SK-N-SH treated with all-trans-retinoic acid at 6 μM for 48 hours (cell line): ENCODE measurements around the gene C3.

Experiments
- ATAC-seq: fragments of 200-7000 bp; cut with Tn5 transposase; 3 replicates; pipeline ENCODE4 v1.9.1; 2020; ENCODE audit warnings: mild to moderate bottlenecking, moderate library complexity
- ARNTL ChIP-seq: fragments of 450-650 bp; formaldehyde crosslinking; IDR thresholded peaks from 2 replicates; pipeline ENCODE4 v1.5.0; 2020; ENCODE audit warnings: low read depth, mild to moderate bottlenecking, moderate library complexity, borderline replicate concordance
- BACH2 ChIP-seq: fragments of 250-450 bp; sonication (Bioruptor Pico); IDR thresholded peaks from 2 replicates; pipeline ENCODE4 v1.9.0; 2021; ENCODE audit warnings: mild to moderate bottlenecking, borderline replicate concordance
- CREB5 ChIP-seq: fragments of 250-450 bp; sonication (Bioruptor Pico); IDR thresholded peaks from 2 replicates; pipeline ENCODE4 v1.5.1; 2020; ENCODE audit warnings: low read depth, mild to moderate bottlenecking, moderate library complexity
- ESRRG ChIP-seq: fragments of 250-450 bp; sonication (Bioruptor Pico); IDR thresholded peaks from 2 replicates; pipeline ENCODE4 v1.6.1; 2021; ENCODE audit warnings: mild to moderate bottlenecking
- GLIS3 ChIP-seq: fragments of 250-450 bp; sonication (Bioruptor Pico); IDR thresholded peaks from 2 replicates; pipeline ENCODE4 v1.5.0; 2020; ENCODE audit warnings: mild to moderate bottlenecking, moderate library complexity
- ISL1 ChIP-seq: fragments of 250-450 bp; sonication (Bioruptor Pico); IDR thresholded peaks from 2 replicates; pipeline ENCODE4 v2.1.2; 2022; ENCODE audit warnings: mild to moderate bottlenecking, moderate library complexity
- OSR1 ChIP-seq: fragments of 250-450 bp; sonication (Bioruptor Pico); IDR thresholded peaks from 2 replicates; pipeline ENCODE4 v1.8.0; 2022; ENCODE audit warnings: moderate library complexity, mild to moderate bottlenecking, inconsistent platforms
- PPARA ChIP-seq: fragments of 250-450 bp; sonication (Bioruptor Pico); IDR thresholded peaks from 2 replicates; pipeline ENCODE4 v1.5.0; 2020; ENCODE audit warnings: mild to moderate bottlenecking, borderline replicate concordance
- RARB ChIP-seq: fragments of 250-450 bp; sonication (Bioruptor Pico); IDR thresholded peaks from 2 replicates; pipeline ENCODE4 v1.8.0; 2021; ENCODE audit warnings: mild to moderate bottlenecking, moderate library complexity
- SNAI2 ChIP-seq: fragments of 250-450 bp; sonication (Bioruptor Pico); IDR thresholded peaks from 2 replicates; pipeline ENCODE4 v1.5.0; 2020; ENCODE audit warnings: mild to moderate bottlenecking, moderate library complexity
- TCF4 ChIP-seq: fragments of 250-450 bp; sonication (Bioruptor Pico); IDR thresholded peaks from 2 replicates; pipeline ENCODE4 v1.8.0; 2021; ENCODE audit warnings: mild to moderate bottlenecking, moderate library complexity, borderline replicate concordance
- TOX ChIP-seq: fragments of 250-450 bp; sonication (Bioruptor Pico); IDR thresholded peaks from 2 replicates; pipeline ENCODE4 v1.8.0; 2021; ENCODE audit warnings: mild to moderate bottlenecking, moderate library complexity, borderline replicate concordance
- ZC3H10 ChIP-seq: fragments of 250-450 bp; sonication (Bioruptor Pico); IDR thresholded peaks from 2 replicates; pipeline ENCODE4 v1.5.1; 2021; ENCODE audit warnings: mild to moderate bottlenecking, moderate library complexity
- ZFP3 ChIP-seq: fragments of 250-450 bp; sonication (Bioruptor Pico); IDR thresholded peaks from 2 replicates; pipeline ENCODE4 v1.5.0; 2020; ENCODE audit warnings: mild to moderate bottlenecking, moderate library complexity
- ZFP30 ChIP-seq: fragments of 450-650 bp; formaldehyde crosslinking; IDR thresholded peaks from 2 replicates; pipeline ENCODE4 v1.5.0; 2022; ENCODE audit warnings: mild to moderate bottlenecking, moderate library complexity
- ZNF70 ChIP-seq: fragments of 450-650 bp; formaldehyde crosslinking; IDR thresholded peaks from 2 replicates; pipeline ENCODE4 v1.5.0; 2020; ENCODE audit warnings: mild to moderate bottlenecking, moderate library complexity
- ZNF8 ChIP-seq: fragments of 450-650 bp; formaldehyde crosslinking; IDR thresholded peaks from 2 replicates; pipeline ENCODE4 v1.5.0; 2020; ENCODE audit warnings: mild to moderate bottlenecking, moderate library complexity
- TF ChIP-seq, protein P1 (sequence below): fragments of 250-450 bp; sonication (Bioruptor Pico); IDR thresholded peaks from 2 replicates; pipeline ENCODE4 v1.5.0; 2020; ENCODE audit warnings: mild to moderate bottlenecking, moderate library complexity
- TF ChIP-seq, protein P2 (sequence below): fragments of 250-450 bp; sonication (Bioruptor Pico); IDR thresholded peaks from 2 replicates; pipeline ENCODE4 v1.5.1; 2021; ENCODE audit warnings: mild to moderate bottlenecking, moderate library complexity

Gene C3

DNA sequence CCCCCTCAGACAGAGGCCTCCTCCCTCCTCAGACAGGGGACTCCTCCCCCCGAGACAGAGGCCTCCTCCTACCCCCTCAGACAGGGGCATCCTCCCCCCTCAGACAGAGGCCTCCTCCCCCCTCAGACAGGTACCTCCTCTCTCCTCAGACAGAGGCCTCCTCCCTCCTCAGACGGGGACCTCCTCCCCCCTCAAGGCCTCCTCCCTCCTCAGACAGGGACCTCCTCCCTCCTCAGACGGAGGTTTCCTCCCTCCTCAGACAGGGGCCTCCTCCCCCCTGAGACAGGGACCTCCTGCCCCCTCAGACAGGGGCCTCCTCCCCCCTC, 13.9 kb downstream of the C3 start:
- TF ChIP-seq RARB (CRISPR knock-in tag): no peak
- no peak for TF ChIP-seq OSR1 (CRISPR knock-in tag)
- TF ChIP-seq ESRRG (CRISPR knock-in tag): no peak
- TF ChIP-seq SNAI2: no peak

GRCh38 chr19:6705931-6706632, 14.4 kb downstream of the C3 start:
- ATAC-seq: no peak

More for the DNA sequence above, 13.9 kb downstream of the C3 start:
- no peak for ATAC-seq

DNA sequence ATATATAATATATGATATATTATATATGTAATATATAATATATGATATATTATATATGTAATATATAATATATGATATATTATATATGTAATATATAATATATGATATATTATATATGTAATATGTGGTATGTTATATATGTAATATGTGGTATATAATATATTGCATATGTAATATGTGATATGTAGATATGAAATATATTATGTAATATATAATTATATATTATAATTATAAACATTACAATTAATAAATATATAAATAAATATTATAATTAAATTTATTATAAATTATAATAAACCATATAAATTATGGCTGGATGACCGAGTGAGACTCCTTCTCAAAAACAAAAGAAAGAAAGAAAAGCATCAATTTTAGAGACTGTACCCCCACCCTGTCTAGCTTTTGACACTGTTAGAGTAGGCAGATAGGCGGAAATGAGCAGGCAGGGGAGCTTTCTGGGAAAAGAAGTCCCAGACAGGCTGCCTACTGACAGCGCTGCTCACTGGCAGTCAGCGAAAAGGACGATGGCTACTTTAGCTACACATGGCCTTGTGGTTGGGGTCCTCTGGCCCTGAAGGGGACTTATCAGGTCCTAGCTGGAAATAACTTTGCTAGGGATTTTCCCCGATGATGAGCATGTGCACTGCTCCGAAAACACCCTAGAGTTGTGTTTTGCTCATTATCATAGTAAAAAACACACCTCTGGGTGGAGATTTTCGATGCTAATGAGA, 19.7 kb downstream of the C3 start:
- ATAC-seq: no peak
- TF ChIP-seq TCF4 (CRISPR knock-in tag) (no peak), RARB (CRISPR knock-in tag) (no peak), PPARA (CRISPR knock-in tag) (no peak), GLIS3 (CRISPR knock-in tag) (no peak), BACH2 (CRISPR knock-in tag) (no peak), ZNF8 (no peak), ISL1 (no peak), ESRRG (CRISPR knock-in tag) (no peak), ZFP30 (CRISPR knock-in tag) (no peak), CREB5 (CRISPR knock-in tag) (no peak), ZFP3 (CRISPR knock-in tag) (no peak), ZNF70 (CRISPR knock-in tag) (no peak), SNAI2 (no peak), ARNTL (CRISPR knock-in tag) (no peak), ZC3H10 (CRISPR knock-in tag) (no peak)
- TF ChIP-seq, protein P1, sequence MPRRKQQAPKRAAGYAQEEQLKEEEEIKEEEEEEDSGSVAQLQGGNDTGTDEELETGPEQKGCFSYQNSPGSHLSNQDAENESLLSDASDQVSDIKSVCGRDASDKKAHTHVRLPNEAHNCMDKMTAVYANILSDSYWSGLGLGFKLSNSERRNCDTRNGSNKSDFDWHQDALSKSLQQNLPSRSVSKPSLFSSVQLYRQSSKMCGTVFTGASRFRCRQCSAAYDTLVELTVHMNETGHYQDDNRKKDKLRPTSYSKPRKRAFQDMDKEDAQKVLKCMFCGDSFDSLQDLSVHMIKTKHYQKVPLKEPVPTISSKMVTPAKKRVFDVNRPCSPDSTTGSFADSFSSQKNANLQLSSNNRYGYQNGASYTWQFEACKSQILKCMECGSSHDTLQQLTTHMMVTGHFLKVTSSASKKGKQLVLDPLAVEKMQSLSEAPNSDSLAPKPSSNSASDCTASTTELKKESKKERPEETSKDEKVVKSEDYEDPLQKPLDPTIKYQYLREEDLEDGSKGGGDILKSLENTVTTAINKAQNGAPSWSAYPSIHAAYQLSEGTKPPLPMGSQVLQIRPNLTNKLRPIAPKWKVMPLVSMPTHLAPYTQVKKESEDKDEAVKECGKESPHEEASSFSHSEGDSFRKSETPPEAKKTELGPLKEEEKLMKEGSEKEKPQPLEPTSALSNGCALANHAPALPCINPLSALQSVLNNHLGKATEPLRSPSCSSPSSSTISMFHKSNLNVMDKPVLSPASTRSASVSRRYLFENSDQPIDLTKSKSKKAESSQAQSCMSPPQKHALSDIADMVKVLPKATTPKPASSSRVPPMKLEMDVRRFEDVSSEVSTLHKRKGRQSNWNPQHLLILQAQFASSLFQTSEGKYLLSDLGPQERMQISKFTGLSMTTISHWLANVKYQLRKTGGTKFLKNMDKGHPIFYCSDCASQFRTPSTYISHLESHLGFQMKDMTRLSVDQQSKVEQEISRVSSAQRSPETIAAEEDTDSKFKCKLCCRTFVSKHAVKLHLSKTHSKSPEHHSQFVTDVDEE (CRISPR knock-in tag): no peak

More at GRCh38 chr19:6705931-6706632, 14.4 kb downstream of the C3 start:
- no peak for TF ChIP-seq GLIS3 (CRISPR knock-in tag)

GRCh38 chr19:6699935-6700334, 20.5 kb downstream of the C3 start:
- TF ChIP-seq ZNF8 (no peak), ZNF70 (CRISPR knock-in tag) (no peak), TOX (CRISPR knock-in tag) (no peak), ISL1 (no peak), CREB5 (CRISPR knock-in tag) (no peak), ZC3H10 (CRISPR knock-in tag) (no peak), TCF4 (CRISPR knock-in tag) (no peak), PPARA (CRISPR knock-in tag) (no peak), ZFP30 (CRISPR knock-in tag) (no peak)
- TF ChIP-seq, protein P2, sequence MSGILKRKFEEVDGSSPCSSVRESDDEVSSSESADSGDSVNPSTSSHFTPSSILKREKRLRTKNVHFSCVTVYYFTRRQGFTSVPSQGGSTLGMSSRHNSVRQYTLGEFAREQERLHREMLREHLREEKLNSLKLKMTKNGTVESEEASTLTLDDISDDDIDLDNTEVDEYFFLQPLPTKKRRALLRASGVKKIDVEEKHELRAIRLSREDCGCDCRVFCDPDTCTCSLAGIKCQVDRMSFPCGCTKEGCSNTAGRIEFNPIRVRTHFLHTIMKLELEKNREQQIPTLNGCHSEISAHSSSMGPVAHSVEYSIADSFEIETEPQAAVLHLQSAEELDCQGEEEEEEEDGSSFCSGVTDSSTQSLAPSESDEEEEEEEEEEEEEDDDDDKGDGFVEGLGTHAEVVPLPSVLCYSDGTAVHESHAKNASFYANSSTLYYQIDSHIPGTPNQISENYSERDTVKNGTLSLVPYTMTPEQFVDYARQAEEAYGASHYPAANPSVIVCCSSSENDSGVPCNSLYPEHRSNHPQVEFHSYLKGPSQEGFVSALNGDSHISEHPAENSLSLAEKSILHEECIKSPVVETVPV (CRISPR knock-in tag): no peak
- ATAC-seq: no peak
